GM23338 (cell line): ENCODE data around the gene MMP25.

Experiments
- CTCF ChIP-seq, 2 experiments: fragments of 200-600 bp in 1 of 2; sonication (generic) in 1 of 2; conservative IDR thresholded peaks; 2 replicates each; pipeline versions ENCODE4 v1.5.1 to v1.6.1; 2016 to 2017; ENCODE audit warnings: antibody characterized with exemption in 2 of 2, low read depth in 2 of 2, mild to moderate bottlenecking in 2 of 2, moderate library complexity in 1 of 2
- EZH2 ChIP-seq: fragments of 200-600 bp; sonication (generic); IDR thresholded peaks from one replicate; pipeline ENCODE4 v1.8.0; 2017; ENCODE audit warnings: antibody characterized with exemption, mild to moderate bottlenecking, low read depth; ENCODE audit not compliant: unreplicated experiment
- EZH2phosphoT487 ChIP-seq: fragments of 200-600 bp; sonication (generic); IDR thresholded peaks from one replicate; pipeline ENCODE4 v1.8.1; 2018; ENCODE audit warnings: antibody characterized with exemption; ENCODE audit not compliant: unreplicated experiment

GRCh38 chr16:3071655-3072054 is 25.3 kb downstream of the MMP25 start:
- no peak for TF ChIP-seq CTCF (conservative IDR thresholded peaks at IDR 0.05; ENCODE audit: low read depth in 2 of 2)
- TF ChIP-seq EZH2phosphoT487, result no peak
- TF ChIP-seq EZH2, result no peak
